Measurements from ENCODE around the gene WDR93. TPM values are rescaled to one million over a fixed set of nuclear protein-coding genes. Genes with fewer than 3 reads are reported as not detected.

Gene WDR93
- total RNA-seq, 1 donor from 2014 or later = not detected

DNA sequence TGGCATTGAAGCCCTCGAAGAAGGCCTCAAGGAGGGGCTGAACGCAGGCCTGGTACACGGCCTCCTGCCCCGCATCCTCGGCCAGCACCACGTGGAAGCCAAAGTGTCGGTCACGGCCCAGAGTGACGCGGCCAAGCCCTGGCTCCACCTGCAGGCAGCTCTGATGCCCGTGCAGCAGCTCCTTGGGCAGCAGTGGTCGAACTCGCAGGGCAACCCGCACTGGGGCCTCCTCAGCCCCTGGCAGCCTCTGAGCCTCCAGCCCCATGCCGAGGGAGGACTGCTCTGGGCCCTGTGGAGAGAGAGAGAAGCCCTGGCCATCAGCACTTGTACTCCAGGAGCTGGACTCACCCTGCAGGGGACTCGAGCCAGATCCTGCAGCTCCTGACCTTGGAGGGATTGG, 37.9 kb upstream of the WDR93 start:
- Histone ChIP-seq H3K27me3 (ENCODE audit: control insufficient read depth, insufficient read depth, low read length) (peaks cover 4% of the 10 kb centered on the region), H3K36me3 (ENCODE audit: control insufficient read depth, insufficient read depth, low read length) (no peaks in the 10 kb centered on the region), H3K4me3 (ENCODE audit: low read depth, low read length) (no peak overlapping the region)
- TF ChIP-seq, protein P1, sequence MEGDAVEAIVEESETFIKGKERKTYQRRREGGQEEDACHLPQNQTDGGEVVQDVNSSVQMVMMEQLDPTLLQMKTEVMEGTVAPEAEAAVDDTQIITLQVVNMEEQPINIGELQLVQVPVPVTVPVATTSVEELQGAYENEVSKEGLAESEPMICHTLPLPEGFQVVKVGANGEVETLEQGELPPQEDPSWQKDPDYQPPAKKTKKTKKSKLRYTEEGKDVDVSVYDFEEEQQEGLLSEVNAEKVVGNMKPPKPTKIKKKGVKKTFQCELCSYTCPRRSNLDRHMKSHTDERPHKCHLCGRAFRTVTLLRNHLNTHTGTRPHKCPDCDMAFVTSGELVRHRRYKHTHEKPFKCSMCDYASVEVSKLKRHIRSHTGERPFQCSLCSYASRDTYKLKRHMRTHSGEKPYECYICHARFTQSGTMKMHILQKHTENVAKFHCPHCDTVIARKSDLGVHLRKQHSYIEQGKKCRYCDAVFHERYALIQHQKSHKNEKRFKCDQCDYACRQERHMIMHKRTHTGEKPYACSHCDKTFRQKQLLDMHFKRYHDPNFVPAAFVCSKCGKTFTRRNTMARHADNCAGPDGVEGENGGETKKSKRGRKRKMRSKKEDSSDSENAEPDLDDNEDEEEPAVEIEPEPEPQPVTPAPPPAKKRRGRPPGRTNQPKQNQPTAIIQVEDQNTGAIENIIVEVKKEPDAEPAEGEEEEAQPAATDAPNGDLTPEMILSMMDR (IDR thresholded peaks at IDR 0.05; ENCODE audit: insufficient read depth, low read length, severe bottlenecking) = no peak
- no peak for FAIRE-seq
- DNase-seq (ENCODE audit: low read depth) = no peak

DNA sequence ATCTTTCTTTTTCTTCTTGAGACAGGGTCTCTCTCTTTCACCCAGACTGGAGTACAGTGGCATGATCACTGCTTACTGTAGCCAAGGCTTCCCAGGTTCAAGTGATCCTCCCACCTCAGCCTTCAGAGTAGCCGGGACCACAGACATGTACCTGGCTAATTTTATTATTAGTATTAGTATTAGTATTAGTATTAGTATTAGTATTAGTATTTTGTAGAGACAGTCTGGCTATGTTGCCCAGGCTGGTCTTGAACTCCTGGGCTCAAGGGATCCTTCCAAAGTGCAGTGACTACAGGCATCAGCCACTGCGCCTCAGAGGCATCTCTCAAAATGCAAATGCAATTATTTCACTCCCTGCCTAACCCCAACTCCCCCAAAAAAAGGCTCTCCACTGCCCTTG, 37.0 kb upstream of the WDR93 start:
- no peaks in the 10 kb centered on the region for H3K36me3 ChIP-seq (ENCODE audit: control insufficient read depth, insufficient read depth, low read length)
- DNase-seq (ENCODE audit: low read depth) = no peak
- H3K4me3 ChIP-seq (ENCODE audit: low read depth, low read length) = no peak overlapping the region
- H3K27me3 ChIP-seq (ENCODE audit: control insufficient read depth, insufficient read depth, low read length) = peaks cover 4% of the 10 kb centered on the region
- no peak for FAIRE-seq
- TF ChIP-seq, protein P1 (IDR thresholded peaks at IDR 0.05; ENCODE audit: insufficient read depth, low read length, severe bottlenecking) = no peak

DNA sequence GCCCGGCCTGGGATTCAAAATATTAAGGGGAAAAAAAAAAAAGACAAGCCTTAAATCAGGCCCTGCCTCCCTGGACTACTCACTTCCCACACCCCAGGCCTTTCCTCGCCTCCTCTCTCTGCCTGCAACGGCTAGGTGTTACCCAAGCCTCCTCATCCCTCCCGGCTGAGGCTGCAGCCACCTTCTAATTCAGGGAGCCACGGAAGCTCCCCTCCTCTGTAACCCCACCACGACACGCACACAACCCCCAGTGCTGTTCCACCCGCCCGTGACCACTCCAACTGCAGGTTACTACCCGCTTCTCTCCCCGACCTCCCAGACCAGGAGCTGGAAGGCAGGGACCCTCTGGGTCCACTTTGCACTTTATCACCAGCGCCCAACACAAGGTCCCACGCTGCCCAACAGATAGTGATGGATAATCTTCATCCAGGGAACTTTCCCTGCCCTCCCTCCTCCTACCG, 36.3 kb upstream of the WDR93 start:
- peaks cover 4% of the 10 kb centered on the region for H3K27me3 ChIP-seq (ENCODE audit: control insufficient read depth, insufficient read depth, low read length)
- H3K4me3 ChIP-seq (ENCODE audit: low read depth, low read length) = peak overlapping the region; percentile 54
- no peak for FAIRE-seq
- TF ChIP-seq, protein P1 (IDR thresholded peaks at IDR 0.05; ENCODE audit: insufficient read depth, low read length, severe bottlenecking) = no peak
- no peaks in the 10 kb centered on the region for H3K36me3 ChIP-seq (ENCODE audit: control insufficient read depth, insufficient read depth, low read length)
- DNase-seq (ENCODE audit: low read depth) = peak; percentile 29

DNA sequence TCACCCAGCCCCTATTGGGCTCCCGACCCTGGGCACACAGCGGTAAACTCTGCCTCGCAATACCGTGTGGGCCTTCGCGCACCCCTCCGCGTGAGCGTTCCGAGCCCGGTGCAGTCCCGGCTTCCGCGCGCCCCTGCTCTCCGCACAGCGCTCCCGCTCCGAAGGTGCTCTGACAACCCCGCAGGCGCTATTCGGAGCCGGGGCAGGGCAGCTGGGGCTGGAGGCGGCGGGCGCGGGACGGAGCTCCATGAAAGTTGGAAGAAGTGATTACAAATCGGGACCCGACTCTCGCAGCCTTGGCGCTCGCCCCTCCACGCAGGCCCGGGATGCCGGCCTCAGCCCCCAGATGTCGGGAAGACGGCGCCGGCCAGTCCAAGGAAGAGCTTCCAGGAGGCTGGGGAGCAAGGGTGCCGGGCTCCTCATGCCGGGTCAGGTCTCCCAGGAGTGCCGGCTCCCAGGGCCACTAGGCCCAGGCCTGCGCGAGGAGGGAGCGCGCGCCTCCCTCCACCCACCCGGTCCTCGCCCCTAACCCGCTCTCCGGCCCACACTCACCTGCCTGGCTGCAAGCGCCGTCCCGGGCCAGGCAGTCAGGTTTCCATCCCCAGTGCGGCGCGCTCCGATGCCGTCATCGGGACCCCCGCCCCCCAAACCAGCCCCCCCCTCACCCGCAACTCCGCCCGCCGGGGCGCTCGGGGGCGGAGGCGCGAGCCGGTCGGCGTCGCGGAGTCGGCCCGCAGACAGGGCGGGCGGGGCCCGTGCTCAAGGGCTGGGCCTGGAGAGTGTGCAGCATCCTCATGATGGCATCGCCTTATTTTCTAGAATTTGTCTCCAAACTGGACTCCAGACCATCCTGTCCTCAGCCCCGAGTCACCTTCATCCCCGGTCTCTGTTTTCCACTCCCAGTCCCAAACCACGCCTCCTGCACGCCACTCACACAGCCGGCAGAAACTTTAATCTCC, 35.5 kb upstream of the WDR93 start, which contains the start of gene KIF7:
TSS of gene KIF7 (minus strand) at position 621 of the 959 bp plus-strand sequence. CDS start 2,537 bp downstream, outside the sequence.
- peak within 1 kb of the TSS; percentile 54 for H3K4me3 ChIP-seq (ENCODE audit: low read depth, low read length)
- FAIRE-seq = no peak
- DNase-seq (ENCODE audit: low read depth) = no peak
- no peaks in the 10 kb centered on the region for H3K36me3 ChIP-seq (ENCODE audit: control insufficient read depth, insufficient read depth, low read length)
- peaks cover 4% of the 10 kb centered on the region for H3K27me3 ChIP-seq (ENCODE audit: control insufficient read depth, insufficient read depth, low read length)
- TF ChIP-seq, protein P1 (IDR thresholded peaks at IDR 0.05; ENCODE audit: insufficient read depth, low read length, severe bottlenecking) = no peak

DNA sequence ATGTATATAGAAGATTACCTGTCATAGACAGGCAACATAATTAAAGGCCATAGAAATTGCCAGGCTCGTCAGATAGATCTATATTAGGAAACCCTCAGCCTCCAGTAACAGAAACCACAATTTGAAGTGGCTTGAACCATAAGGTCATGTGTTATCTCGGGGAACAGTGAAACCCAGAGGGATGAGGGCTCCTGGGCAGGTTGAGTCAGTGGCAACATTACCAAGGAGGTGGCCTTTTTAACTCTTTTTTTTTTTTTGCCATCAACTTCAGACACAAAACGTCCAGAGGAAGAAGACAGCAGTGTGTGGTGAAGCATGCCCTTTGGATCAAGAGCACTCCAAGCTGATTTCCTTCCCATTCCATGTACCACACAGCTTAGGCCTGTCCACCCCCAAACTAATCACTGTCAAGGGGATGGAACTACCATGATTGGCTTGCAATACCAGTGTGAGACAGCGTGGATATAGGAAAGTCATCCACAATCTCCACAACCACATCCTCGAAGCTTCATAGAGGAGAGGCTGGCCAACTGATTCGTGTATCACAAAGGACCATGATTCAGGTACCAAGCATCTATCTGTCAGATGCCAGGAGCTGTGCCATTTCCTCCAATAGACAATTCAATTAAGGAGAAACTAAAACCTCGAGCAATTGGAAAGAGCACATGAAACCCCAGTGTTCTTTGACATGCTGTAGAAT, 34.3 kb upstream of the WDR93 start:
- FAIRE-seq = no peak
- H3K27me3 ChIP-seq (ENCODE audit: control insufficient read depth, insufficient read depth, low read length) = peaks cover 4% of the 10 kb centered on the region
- TF ChIP-seq, protein P1 (IDR thresholded peaks at IDR 0.05; ENCODE audit: insufficient read depth, low read length, severe bottlenecking) = no peak
- H3K4me3 ChIP-seq (ENCODE audit: low read depth, low read length) = no peak overlapping the region
- no peaks in the 10 kb centered on the region for H3K36me3 ChIP-seq (ENCODE audit: control insufficient read depth, insufficient read depth, low read length)
- DNase-seq (ENCODE audit: low read depth) = no peak

Data from bronchial epithelial cell (primary cell).